HG02588 (cell line): ENCODE data around the gene CHIC2.

Source experiments
- ATAC-seq: cut with Tn5 transposase; IDR thresholded peaks from one replicate; pipeline ENCODE4 v1.9.1; 2021; ENCODE audit warnings: mild to moderate bottlenecking, moderate library complexity; ENCODE audit not compliant: unreplicated experiment

CHIC2 gene

DNA sequence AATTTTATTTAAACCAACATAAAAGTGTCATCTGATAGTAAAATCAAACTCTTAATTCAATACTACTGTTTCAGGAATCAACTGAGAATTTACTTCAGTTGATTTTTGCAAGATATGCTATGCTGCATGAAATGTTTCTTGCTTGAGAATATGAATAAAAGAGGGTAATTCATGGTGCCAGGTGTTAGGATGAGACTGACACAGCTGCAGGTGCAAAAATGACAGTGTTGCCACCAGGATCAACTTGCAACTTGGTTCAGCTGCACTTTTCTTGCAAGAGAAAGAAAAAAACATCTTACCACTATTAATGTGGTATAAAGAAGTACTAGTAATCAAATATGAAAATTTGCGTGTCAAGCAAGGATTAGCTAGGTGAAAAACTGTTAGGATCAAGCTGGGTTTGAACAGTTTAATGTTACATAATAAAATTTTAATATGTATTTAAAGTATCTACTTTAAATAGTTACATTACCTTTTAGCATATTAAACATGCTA lies 49.7 kb downstream of the CHIC2 start:
- no peak for ATAC-seq

- no peak for ATAC-seq
Observed at GRCh38 chr4:54011201-54011600, 53.2 kb downstream of the CHIC2 start.

DNA sequence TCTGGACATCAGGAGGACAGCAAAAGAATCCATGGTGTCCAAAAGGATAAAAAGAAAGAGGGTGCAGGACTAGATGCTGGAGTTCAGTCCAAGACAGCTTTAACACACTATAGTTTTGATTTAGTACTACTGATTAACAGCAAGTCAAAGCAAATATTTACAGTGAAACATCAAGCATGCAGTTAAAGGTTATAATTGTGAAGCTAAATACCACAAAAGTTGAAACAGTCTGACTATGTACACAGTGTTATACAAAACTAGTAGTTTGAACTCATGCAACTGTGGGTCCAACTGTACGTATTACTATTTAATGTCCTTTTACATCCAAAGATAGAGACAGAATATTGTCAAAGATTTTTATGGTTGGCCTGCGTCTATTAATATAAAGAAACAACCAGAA lies 57.6 kb downstream of the CHIC2 start:
- no peak for ATAC-seq

GRCh38 chr4:54005475-54005874 lies 58.9 kb downstream of the CHIC2 start:
- no peak for ATAC-seq

- no peak for ATAC-seq
Observed at GRCh38 chr4:54004463-54004862, 59.9 kb downstream of the CHIC2 start.

DNA sequence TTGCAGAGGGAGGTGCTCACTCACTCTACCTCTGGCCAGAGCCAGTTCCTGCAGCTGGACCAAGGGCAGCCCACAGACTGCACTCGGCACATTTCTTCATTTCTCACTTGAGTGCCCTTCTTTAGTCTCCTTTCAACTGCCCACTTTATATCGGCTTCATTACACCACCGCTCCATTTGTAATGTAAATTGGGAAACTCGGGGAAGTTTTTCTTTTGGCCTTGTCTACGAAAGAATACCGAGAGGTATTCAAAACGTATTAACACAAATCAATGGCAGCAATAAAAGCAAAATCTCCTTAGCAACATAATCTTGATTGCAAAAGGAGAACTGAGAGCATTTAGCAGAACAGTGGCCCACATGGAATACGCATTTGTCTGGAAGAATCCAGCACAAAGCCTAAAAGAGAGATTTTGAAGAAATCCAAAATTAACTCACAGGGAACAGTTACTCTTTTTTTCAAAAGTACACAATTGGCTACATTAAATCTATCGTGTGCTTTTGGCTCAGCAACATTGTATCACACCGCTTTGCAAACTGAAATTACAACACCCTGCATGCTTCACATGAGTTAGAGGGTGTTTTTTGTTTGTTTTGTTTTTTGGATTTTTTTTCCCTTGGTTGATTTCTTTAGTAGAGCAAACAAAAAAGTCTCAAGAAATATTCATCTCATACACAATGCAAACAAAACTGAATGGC lies 62.6 kb downstream of the CHIC2 start:
- no peak for ATAC-seq

GRCh38 chr4:53997898-53998297 lies 66.5 kb downstream of the CHIC2 start:
- no peak for ATAC-seq

- ATAC-seq = no peak
Observed at GRCh38 chr4:53994382-53995102, 69.9 kb downstream of the CHIC2 start.

DNA sequence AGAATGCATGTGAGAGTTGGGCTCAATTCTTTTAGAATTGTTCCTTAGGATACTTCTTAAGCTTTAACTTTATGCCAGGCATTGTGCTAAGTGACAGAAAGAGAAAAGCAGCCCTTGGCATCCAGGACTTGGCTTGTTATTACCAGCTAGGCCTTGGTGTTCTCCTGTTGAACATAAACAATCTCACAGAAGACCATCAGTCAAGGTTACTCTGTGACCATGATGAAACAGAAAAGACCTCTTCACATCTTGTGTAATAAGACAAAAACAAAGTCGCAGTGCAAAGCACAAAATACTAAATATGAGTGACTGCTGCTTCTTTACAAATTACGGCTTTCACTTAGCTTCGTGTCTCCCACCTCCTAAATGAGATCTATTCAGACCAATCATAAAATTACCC lies 71.6 kb downstream of the CHIC2 start:
- ATAC-seq = no peak

DNA sequence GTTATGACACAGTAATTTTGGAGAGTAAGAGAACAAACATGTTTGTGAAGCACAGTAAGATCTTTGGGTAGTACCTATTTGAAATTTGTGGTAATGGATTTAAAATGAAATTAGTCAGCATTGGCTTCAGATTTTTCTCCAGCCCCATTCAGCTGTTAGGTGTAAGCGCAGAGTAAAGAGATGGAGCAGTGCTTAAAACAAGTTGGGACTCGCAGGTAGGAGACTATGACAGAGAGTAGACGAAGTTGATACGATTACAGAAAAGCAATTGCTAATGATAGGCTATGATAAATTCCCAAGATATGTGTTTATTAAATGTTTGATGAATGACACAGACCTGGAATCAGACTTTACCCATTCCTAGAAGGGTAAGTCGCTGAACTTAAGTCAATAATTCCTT lies 72.6 kb downstream of the CHIC2 start:
- ATAC-seq = no peak

DNA sequence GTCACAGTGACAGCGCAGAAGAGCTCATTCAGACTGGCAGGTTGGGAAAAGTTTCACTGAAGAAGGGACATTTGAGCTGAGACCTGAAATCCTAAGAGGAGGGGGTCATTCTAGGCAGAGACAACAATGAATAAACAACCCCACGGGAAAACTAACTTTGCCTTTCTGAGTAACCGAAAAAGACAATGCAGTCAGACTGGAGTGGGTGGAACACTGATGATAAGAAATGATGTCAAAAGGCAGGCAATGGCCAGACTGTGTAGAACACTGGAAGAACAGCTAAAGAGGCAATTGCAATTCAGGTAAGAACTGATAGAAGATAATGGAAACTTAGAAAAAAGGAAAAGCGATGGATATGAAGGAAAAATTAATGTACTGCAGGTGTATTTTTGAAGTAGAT lies 73.8 kb downstream of the CHIC2 start:
- no peak for ATAC-seq

DNA sequence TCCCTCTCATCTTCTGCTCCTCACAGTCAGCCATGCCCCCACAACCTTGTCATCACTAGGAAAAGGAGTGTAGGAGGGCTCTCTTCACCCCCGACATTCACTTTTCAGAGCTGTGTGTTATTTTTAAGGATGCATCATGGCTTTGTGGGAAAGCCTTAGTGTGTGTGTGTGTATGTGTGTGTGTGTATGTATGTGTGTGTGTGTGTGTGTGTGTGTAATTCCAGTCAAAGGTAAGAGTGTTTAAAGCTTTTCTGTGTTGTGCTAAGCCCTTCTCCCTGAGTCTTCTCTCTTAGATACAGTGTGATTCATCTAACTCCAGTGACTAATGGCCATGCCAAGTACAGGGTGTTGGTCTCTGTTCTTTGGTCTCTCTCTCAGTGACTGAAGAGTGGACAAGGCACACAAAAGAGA lies 76.6 kb downstream of the CHIC2 start:
- no peak for ATAC-seq

DNA sequence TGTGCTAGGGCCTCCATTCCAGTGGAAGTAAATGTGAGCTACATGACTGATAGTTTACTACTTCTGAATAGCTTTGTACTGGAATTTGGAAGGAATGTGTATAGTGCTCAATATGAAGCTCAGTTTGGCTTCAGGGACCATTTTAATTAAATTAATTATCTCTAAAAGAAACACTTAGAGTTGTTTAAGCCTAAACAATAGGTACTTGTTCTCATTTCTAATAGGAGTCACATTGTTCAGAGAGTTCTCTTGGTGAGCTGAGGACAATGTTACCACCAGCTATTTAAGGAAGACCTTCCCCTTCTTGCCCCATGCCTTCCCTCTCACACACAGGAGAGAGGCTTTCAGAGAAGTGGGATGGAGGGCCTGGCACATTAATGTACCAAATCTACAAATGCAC lies 78.3 kb downstream of the CHIC2 start:
- ATAC-seq = no peak

GRCh38 chr4:53981567-53981966 lies 82.8 kb downstream of the CHIC2 start:
- ATAC-seq = no peak

- no peak for ATAC-seq
Observed at GRCh38 chr4:53981066-53981465, 83.3 kb downstream of the CHIC2 start.

DNA sequence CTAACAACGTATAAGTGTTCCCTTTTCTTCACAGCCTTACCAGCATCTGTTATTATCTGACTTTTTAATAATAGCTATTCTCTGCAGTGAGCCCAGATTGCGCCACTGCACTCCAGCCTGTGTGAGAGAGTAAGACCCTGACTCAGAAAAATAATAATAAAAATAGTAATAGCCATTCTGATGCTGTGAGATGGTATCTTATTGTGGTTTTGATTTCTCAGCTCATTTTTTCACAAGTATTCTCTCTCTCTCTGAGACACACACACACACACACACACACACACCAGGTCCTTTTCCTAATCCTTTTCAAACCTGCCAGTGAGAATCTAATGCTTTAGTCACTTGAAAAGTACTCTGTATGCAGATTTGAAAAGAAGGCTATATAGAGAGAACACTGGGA lies 89.8 kb downstream of the CHIC2 start:
- no peak for ATAC-seq

- no peak for ATAC-seq
Observed at GRCh38 chr4:53967986-53968385, 96.4 kb downstream of the CHIC2 start.

GRCh38 chr4:53963781-53964180 lies 100.6 kb downstream of the CHIC2 start:
- ATAC-seq = no peak

DNA sequence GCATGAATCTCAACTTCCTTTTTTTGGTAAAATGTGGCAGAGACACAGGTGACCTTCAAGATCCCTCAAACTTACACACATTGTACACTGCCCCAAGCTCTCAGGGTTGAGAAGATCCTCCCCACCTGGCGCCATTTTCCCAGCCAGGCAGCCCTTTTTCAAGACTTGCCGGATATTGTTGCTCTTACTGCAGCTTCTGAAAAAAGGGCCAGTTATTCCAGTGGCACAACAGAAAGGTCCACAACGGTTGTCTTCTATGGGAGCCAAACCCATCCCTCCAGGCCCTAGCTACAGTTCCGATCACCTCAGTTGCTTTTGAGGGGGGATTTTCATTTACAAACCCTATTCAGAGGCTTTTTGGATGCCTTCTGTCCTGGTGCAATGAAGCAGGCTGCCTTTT lies 101.1 kb downstream of the CHIC2 start:
- ATAC-seq = no peak

DNA sequence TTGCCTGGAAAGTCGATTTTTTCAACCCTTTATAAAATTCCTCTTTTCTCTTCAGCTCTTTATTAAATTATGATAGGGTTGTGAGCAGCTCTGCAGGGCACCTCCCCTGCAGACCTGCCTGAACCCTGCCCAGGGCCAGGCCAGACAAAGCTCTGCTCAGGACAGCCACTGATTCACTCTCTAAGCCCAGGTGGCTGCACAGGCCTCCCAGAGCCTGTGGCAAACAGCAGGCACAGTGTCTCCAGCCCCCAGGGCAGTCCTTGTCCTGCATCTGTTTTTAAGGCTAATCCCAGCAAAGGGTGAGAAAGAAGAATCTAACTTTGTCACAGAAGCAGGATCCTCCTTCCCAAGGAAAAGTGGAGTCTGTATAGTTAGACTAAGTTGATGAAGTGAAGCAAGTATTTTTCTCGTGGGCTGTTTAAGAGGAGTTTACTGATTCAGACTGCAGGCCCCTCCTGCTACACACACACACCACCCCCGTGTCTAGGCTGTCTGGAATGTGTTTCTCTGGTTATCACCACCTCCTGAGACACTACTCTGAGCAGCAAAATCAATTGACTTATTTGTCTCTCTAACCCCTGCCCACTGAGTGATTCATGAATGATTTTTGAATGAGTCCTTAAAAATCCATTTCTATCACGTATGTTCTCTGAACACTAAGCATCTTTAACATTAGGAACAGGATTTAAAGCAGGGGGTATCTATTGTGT lies 101.7 kb downstream of the CHIC2 start:
- no peak for ATAC-seq

GRCh38 chr4:53961351-53961750 lies 103.1 kb downstream of the CHIC2 start:
- ATAC-seq = no peak

DNA sequence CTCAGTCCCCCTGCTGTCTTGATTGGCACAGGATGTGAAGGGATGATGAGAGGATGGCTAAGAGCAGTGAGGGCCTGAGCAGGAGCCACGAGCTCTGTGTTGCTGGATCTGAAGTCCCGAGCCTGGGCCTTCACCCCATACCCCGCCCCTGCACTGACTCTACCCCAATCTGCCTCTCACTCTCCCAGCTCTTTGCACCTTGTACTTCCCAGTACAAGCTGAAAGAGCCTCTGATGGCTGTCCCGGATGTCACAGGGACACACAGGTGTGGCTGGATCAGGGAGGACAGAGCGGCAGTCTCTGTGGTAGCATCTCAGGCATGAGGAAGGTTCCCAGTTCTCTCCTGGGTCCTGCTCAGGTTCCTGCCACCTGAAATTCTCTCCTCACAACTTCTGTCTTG lies 103.6 kb downstream of the CHIC2 start:
- no peak for ATAC-seq
